ENCODE results near the gene FOXN4. TPM values are rescaled to one million over a fixed set of nuclear protein-coding genes. Genes with fewer than 3 reads are reported as not detected.
A peak's percentile ranks its signal among the peaks of the same experiment; 100 is the strongest.

Gene FOXN4
- total and polyA plus RNA-seq, 9 of the 15 experiments (the other 6 are each of a cell fraction or from before 2014, with no cell fraction given): not detected

GRCh38 chr12:109263439-109263838, 45.6 kb downstream of the FOXN4 start:
- CTCF ChIA-PET (ENCODE audit: low intra/inter-chr PET ratio): interaction anchor here (3.2 kb wide), 1 partner anchor 122 kb away, joined by 39 read pairs; no protein-coding TSS in a partner anchor
- H3K9me1 ChIP-seq (ENCODE audit: control insufficient read depth, insufficient read depth, low read length): peaks cover 5% of the 10 kb centered on the region
- no peak overlapping the region for H2AFZ ChIP-seq (ENCODE audit: low read depth, low read length)
- POLR2A ChIA-PET: interaction anchor here (1.3 kb wide), 1 partner anchor 126 kb away, joined by 3 read pairs; no protein-coding TSS in a partner anchor
- H3K4me3 ChIP-seq: no peak overlapping the region
- BruUV-seq (replicated peaks): no TSS peak
- intact Hi-C loops (cut with micrococcal nuclease): no loop called here
- H3K27me3 ChIP-seq (ENCODE audit: control insufficient read depth in 2 of 2, insufficient read depth in 2 of 2, low read length in 2 of 2): peaks cover 4 to 33% of the 10 kb centered on the region in 2 experiments; a peak in 2 of 5 replicates
- no peaks in the 10 kb centered on the region for H3K36me3 ChIP-seq (ENCODE audit: control insufficient read depth, insufficient read depth, low read length)
- no peaks in the 10 kb centered on the region; the same call in 1 of the 2 replicates for H3K9me3 ChIP-seq (replicated peaks; ENCODE audit: control insufficient read depth, insufficient read depth, low read depth, low read length)
- H3K79me2 ChIP-seq (ENCODE audit: control insufficient read depth, insufficient read depth, low read length): no peaks in the 10 kb centered on the region
- in situ Hi-C loops (cut with MboI): loop anchor here (5.0 kb wide), 1 partner anchor 124 kb away; no protein-coding TSS in a partner anchor
- peaks cover 2% of the 10 kb centered on the region; the same call in 1 of the 2 replicates for H4K20me1 ChIP-seq (replicated peaks; ENCODE audit: control insufficient read depth, insufficient read depth, low read length)
- no peak overlapping the region for H3K9ac ChIP-seq (ENCODE audit: insufficient read depth in 1 of 2, low read depth in 2 of 2, low read length in 2 of 2)
- peaks cover 0 to 6% of the 10 kb centered on the region in 2 experiments; a peak in 1 of 5 replicates for H3K4me1 ChIP-seq (replicated peaks in 1 of 2; ENCODE audit: control insufficient read depth in 2 of 2, insufficient read depth in 2 of 2, low read length in 2 of 2)
- 1% methylated on average over 3 of the region's 3 CpGs for WGBS (ENCODE audit: insufficient coverage, low coverage, missing lambda C conversion rate)
- no peak for FAIRE-seq
- ATAC-seq: no peak
- no peak overlapping the region for H3K4me2 ChIP-seq (ENCODE audit: insufficient read depth, low read length)
- DNase-seq (ENCODE audit: extremely low read depth in 1 of 4, low spot score in 3 of 4): no peak
- H3K27ac ChIP-seq (ENCODE audit: extremely low read depth, low read depth, low read length): no peak overlapping the region
- TF ChIP-seq HDGF (IDR thresholded peaks at IDR 0.05): no peak
- TF ChIP-seq SIRT6 (IDR thresholded peaks at IDR 0.05; ENCODE audit: low read depth, low read length): no peak
- TF ChIP-seq NCOA1 (IDR thresholded peaks at IDR 0.05; ENCODE audit: low read depth): no peak
- TF ChIP-seq ZNF316 (IDR thresholded peaks at IDR 0.05): peak; percentile 78
- TF ChIP-seq TBP (optimal IDR thresholded peaks at IDR 0.05; ENCODE audit: low read depth, low read length): no peak
- TF ChIP-seq ZNF212 (CRISPR knock-in tag; IDR thresholded peaks at IDR 0.05): no peak
- TF ChIP-seq TAF7 (tag; IDR thresholded peaks at IDR 0.05): no peak
- TF ChIP-seq SFPQ (IDR thresholded peaks at IDR 0.05; ENCODE audit: low read depth, low read length): no peak
- TF ChIP-seq ZNF766 (CRISPR knock-in tag; conservative IDR thresholded peaks at IDR 0.05): no peak
- TF ChIP-seq C11orf30 (IDR thresholded peaks at IDR 0.05; ENCODE audit: low read depth): peak; percentile 64; the same call in 1 of the 2 replicates
- no peak for TF ChIP-seq GTF2A2 (tag; IDR thresholded peaks at IDR 0.05)
- no peak for TF ChIP-seq CLOCK (CRISPR knock-in tag; IDR thresholded peaks at IDR 0.05; ENCODE audit: borderline replicate concordance)
- no peak for TF ChIP-seq MED1 (CRISPR knock-in tag; IDR thresholded peaks at IDR 0.05; ENCODE audit: borderline replicate concordance)
- TF ChIP-seq CREB5 (CRISPR knock-in tag; IDR thresholded peaks at IDR 0.05): no peak
- no peak for TF ChIP-seq TCF7 (IDR thresholded peaks at IDR 0.05; ENCODE audit: borderline replicate concordance)
- TF ChIP-seq FOXK2 (conservative IDR thresholded peaks at IDR 0.05 in 1 of 2, IDR thresholded peaks at IDR 0.05 in 1 of 2; ENCODE audit: low read depth in 2 of 2): no peak
- TF ChIP-seq MAFG (tag; conservative IDR thresholded peaks at IDR 0.05): peak; percentile 53; the same call in 1 of the 2 replicates
